RWPE1 (cell line): ENCODE measurements around the gene PAK4.

ENCODE experiments used
- CTCF ChIA-PET: fragments of 350-600 bp; sonication (Branson Sonifier 250); formaldehyde crosslinking; extraction: SDS; loops from one replicate; lab custom pipeline; 2021; lab: Yijun Ruan, JAX
- POLR2A ChIA-PET: fragments of 400-600 bp; formaldehyde crosslinking; extraction: SDS; loops from one replicate; lab custom pipeline; 2020; ENCODE audit warnings: antibody characterized with exemption; ENCODE audit not compliant: low non-redundant PET; lab: Yijun Ruan, JAX
- DNase-seq: peaks from one replicate; pipeline ENCODE4 v3.0.0; 2012; ENCODE audit warnings: low spot score
- H3K27ac ChIP-seq: fragments of 450-650 bp; 2 replicates; pipeline ENCODE4 v1.5.1; 2017
- TF ChIP-seq, protein P1 (sequence below): fragments of 450-650 bp; conservative IDR thresholded peaks from 2 replicates; pipeline ENCODE4 v1.5.1; 2017; ENCODE audit warnings: low read depth, mild to moderate bottlenecking

The PAK4 gene

DNA sequence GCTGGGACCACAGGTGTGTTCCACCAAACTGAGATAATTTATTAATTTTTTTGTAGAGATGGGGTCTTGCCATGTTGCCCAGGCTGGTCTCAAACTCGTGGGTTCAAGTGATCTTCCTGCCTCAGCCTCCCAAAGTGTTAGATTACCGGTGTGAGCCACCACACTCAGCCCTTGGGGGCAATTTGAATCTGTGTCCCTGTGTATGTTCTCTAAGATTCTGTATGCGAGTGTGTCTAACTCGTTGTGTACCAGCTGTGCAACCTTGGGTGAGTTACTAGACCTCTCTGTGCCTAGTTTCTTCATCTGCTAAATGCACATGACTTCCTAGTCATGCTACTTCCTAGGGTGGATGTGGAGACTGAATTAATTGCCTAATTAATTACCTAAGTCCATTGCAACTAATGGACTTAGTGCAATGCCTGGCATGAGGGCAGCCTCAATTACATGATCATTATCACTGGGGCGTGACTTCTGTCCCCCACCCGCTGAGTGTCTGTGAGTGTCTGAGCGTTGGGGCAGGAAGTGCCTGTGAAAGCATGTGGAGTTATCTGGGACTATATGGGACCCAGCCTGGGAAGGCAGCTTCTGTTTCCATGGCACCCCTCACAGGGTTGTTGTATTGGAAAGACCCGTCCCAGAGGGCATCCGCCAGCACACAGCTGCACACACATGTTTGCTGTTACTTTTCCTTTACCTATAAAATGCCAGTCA, 69.4 kb downstream of the PAK4 start:
- no peak overlapping the region for H3K27ac ChIP-seq
- CTCF ChIA-PET: interaction anchor here (1.2 kb wide), 1 partner anchor 85 kb away, joined by 3 read pairs; no protein-coding TSS in a partner anchor
- POLR2A ChIA-PET: no interaction called here
- DNase-seq: no peak
- TF ChIP-seq, protein P1, sequence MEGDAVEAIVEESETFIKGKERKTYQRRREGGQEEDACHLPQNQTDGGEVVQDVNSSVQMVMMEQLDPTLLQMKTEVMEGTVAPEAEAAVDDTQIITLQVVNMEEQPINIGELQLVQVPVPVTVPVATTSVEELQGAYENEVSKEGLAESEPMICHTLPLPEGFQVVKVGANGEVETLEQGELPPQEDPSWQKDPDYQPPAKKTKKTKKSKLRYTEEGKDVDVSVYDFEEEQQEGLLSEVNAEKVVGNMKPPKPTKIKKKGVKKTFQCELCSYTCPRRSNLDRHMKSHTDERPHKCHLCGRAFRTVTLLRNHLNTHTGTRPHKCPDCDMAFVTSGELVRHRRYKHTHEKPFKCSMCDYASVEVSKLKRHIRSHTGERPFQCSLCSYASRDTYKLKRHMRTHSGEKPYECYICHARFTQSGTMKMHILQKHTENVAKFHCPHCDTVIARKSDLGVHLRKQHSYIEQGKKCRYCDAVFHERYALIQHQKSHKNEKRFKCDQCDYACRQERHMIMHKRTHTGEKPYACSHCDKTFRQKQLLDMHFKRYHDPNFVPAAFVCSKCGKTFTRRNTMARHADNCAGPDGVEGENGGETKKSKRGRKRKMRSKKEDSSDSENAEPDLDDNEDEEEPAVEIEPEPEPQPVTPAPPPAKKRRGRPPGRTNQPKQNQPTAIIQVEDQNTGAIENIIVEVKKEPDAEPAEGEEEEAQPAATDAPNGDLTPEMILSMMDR: no peak

- TF ChIP-seq, protein P1: no peak
- CTCF ChIA-PET: interaction anchor here (1.2 kb wide), 1 partner anchor 86 kb away, joined by 3 read pairs; no protein-coding TSS in a partner anchor
These were observed 70.2 kb downstream of the PAK4 start for GRCh38 chr19:39195755-39196154.

GRCh38 chr19:39196320-39196719, 70.7 kb downstream of the PAK4 start:
- ChIA-PET POLR2A (no interaction called here), CTCF (interaction anchor here (1.2 kb wide), 1 partner anchor 86 kb away, joined by 3 read pairs; no protein-coding TSS in a partner anchor)
- no peak overlapping the region for H3K27ac ChIP-seq
- no peak for DNase-seq
- TF ChIP-seq, protein P1: no peak

More at GRCh38 chr19:39195755-39196154, 70.2 kb downstream of the PAK4 start:
- POLR2A ChIA-PET: no interaction called here
- no peak for DNase-seq
- H3K27ac ChIP-seq: no peak overlapping the region

DNA sequence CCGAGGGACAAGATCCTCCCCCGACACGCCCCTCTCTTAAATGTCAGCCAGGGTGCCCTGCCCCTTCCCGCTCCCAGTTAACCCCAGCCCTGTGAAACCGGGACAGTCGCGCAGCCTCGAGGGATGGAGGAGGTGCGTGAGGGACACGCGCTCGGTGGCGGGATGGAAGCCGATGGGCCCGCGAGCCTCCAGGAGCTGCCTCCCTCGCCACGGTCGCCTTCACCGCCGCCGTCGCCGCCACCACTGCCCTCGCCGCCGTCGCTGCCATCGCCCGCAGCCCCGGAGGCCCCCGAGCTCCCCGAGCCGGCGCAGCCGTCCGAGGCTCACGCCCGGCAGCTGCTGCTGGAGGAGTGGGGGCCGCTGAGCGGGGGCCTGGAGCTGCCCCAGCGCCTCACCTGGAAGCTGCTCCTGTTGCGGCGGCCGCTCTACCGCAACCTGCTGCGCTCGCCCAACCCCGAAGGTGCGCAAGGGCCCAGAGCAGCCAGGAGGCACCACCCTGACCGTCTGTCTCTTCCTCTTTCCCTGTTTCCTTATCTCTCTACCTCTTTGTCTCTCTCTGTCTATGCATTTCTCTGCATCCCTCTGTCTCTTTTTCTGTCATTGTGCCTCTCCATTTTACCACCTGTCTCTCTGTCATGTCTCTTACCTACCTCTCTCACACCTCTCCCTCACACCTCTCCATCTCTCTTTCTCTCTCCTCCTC, 71.4 kb downstream of the PAK4 start, which contains the start of gene NCCRP1:
Gene NCCRP1, plus strand, starts transcription at position 105 of the 703 bp plus-strand sequence. Its CDS starts 19 bp downstream, at position 124.
- DNase-seq: no peak
- POLR2A ChIA-PET: no interaction called here

GRCh38 chr19:39197808-39198207, 72.2 kb downstream of the PAK4 start:
- POLR2A ChIA-PET: no interaction called here
- H3K27ac ChIP-seq: no peak overlapping the region
- DNase-seq: peak; percentile 43
- CTCF ChIA-PET: interaction anchor here (0.6 to 1.3 kb wide), 3 partner anchors 10 to 236 kb away, joined by 3 to 5 read pairs (median 4); no protein-coding TSS in a partner anchor
- TF ChIP-seq, protein P1: no peak

More for the DNA sequence above, 71.4 kb downstream of the PAK4 start, which contains the start of gene NCCRP1:
- CTCF ChIA-PET: interaction anchor here (1.2 kb wide), 1 partner anchor 11 kb away, joined by 4 read pairs; no protein-coding TSS in a partner anchor
- TF ChIP-seq, protein P1: no peak
- H3K27ac ChIP-seq: no peak within 1 kb of the TSS

- ChIA-PET POLR2A (no interaction called here), CTCF (interaction anchor here (0.6 to 1.3 kb wide), 2 partner anchors 42 to 76 kb away, joined by 3 to 5 read pairs; no protein-coding TSS in a partner anchor)
- H3K27ac ChIP-seq: no peak overlapping the region
- no peak for DNase-seq
- TF ChIP-seq, protein P1: no peak
These were observed 73.4 kb downstream of the PAK4 start for GRCh38 chr19:39199025-39199424.
